GM12878 (cell line): ENCODE data around the gene S1PR2. TPM values are rescaled to one million over a fixed set of nuclear protein-coding genes. Genes with fewer than 3 reads are reported as not detected.

Experiments used
- BHLHE40 ChIP-seq, 2 experiments: fragments of 450-650 bp in 1 of 2; IDR thresholded peaks; 2 replicates each; pipeline ENCODE4 v1.6.1; 2011 to 2017; ENCODE audit warnings: low read depth in 2 of 2, borderline replicate concordance in 1 of 2, improper control_type of control experiment in 1 of 2, low read length in 1 of 2, mild to moderate bottlenecking in 1 of 2
- CBX5 ChIP-seq: sonication (generic); IDR thresholded peaks from 2 replicates; pipeline ENCODE4 v1.6.1; 2016; ENCODE audit warnings: low read depth, moderate library complexity, mild to moderate bottlenecking, inconsistent platforms
- CTCF ChIP-seq, 3 experiments: IDR thresholded peaks in 2 of 3; conservative IDR thresholded peaks in 1 of 3; 2 replicates each; pipeline ENCODE4 v1.5.1; 2011; ENCODE audit warnings: low read depth in 3 of 3, low read length in 3 of 3, mild to moderate bottlenecking in 3 of 3, control low read depth in 2 of 3, moderate library complexity in 2 of 3, inconsistent platforms in 1 of 3, mixed read lengths in 1 of 3; ENCODE audit not compliant: control insufficient read depth in 2 of 3, insufficient read depth in 1 of 3; ENCODE audit errors: extremely low read depth in 1 of 3
- ESRRA ChIP-seq: IDR thresholded peaks from 2 replicates; pipeline ENCODE4 v1.6.1; 2012; ENCODE audit warnings: mild to moderate bottlenecking, low read length, improper control_type of control experiment
- GATAD2B ChIP-seq: fragments of 450-650 bp; conservative IDR thresholded peaks from 2 replicates; pipeline ENCODE4 v1.6.1; 2017; ENCODE audit warnings: low read depth, mild to moderate bottlenecking, moderate library complexity
- HCFC1 ChIP-seq: fragments of 150-350 bp; IDR thresholded peaks from 2 replicates; pipeline ENCODE4 v1.6.1; 2014; ENCODE audit warnings: low read length
- IRF5 ChIP-seq: fragments of 450-650 bp; IDR thresholded peaks from 2 replicates; pipeline ENCODE4 v1.6.1; 2017; ENCODE audit warnings: borderline replicate concordance
- LARP7 ChIP-seq: fragments of 450-650 bp; IDR thresholded peaks from 2 replicates; pipeline ENCODE4 v1.6.1; 2017; ENCODE audit warnings: mild to moderate bottlenecking
- NR2C1 ChIP-seq: fragments of 450-650 bp; IDR thresholded peaks from 2 replicates; pipeline ENCODE4 v1.6.1; 2017; ENCODE audit warnings: antibody characterized with exemption, mild to moderate bottlenecking, moderate library complexity
- PRDM15 ChIP-seq: fragments of 450-650 bp; formaldehyde crosslinking; IDR thresholded peaks from 2 replicates; pipeline ENCODE4 v1.4.0; 2020; ENCODE audit warnings: mild to moderate bottlenecking, moderate library complexity
- SRF ChIP-seq, 2 experiments: IDR thresholded peaks; 2 replicates each; pipeline ENCODE4 v1.6.1; 2011; ENCODE audit warnings: low read depth in 2 of 2, low read length in 2 of 2, mild to moderate bottlenecking in 1 of 2, moderate library complexity in 1 of 2
- polyA plus RNA-seq, 11 experiments: library from polyadenylated mRNA; depleted of rRNA in 4 of 11; unstranded in 6 of 11; stranded (reverse) in 5 of 11; fragments of >200 nt; fragmentation: Nextera tagmentation in 4 of 11; fragmentation: Illumina TruSeq in 1 of 11; extraction: Ambion mirVana in 4 of 11; extraction: Trizol in 1 of 11; gene quantifications; 1 replicate in 1 of 11; 2 replicates in 10 of 11; pipeline versions ENCODE4 v1.2.1 to v1.2.3, GENCODE V29; 2011 to 2016; ENCODE audit warnings: inconsistent platforms in 2 of 11, missing spikeins in 2 of 11, low read depth in 1 of 11
- total RNA-seq, 4 experiments: library from RNA; depleted of rRNA in 3 of 4; stranded (reverse); fragments of >200 nt in 3 of 4; fragmentation: Illumina TruSeq in 1 of 4; extraction: Trizol in 1 of 4; gene quantifications; 2 replicates each; pipeline versions ENCODE4 v1.2.1 to v1.2.3, GENCODE V29; 2013 to 2021
- TF ChIP-seq, protein P1 (sequence below): IDR thresholded peaks from 2 replicates; pipeline ENCODE4 v1.6.1; 2012; ENCODE audit warnings: improper control_type of control experiment, low read depth, low read length; ENCODE audit not compliant: insufficient replicate concordance
- TF ChIP-seq, protein P2 (sequence below): fragments of 450-650 bp; formaldehyde crosslinking; IDR thresholded peaks from 2 replicates; pipeline ENCODE4 v1.4.0; 2022; ENCODE audit warnings: mild to moderate bottlenecking, moderate library complexity

Gene S1PR2
- total and polyA plus RNA-seq, 10 of the 15 experiments (the other 5 are each of a cell fraction or from before 2014, with no cell fraction given): 4.9 to 26.8 (median 11.6) TPM

- TF ChIP-seq CTCF (IDR thresholded peaks at IDR 0.05 in 2 of 3, conservative IDR thresholded peaks at IDR 0.05 in 1 of 3; ENCODE audit: control insufficient read depth in 2 of 3, extremely low read depth in 1 of 3, insufficient read depth in 1 of 3, low read depth in 3 of 3, low read length in 3 of 3) (no peak), SRF (IDR thresholded peaks at IDR 0.05; ENCODE audit: low read depth in 2 of 2, low read length in 2 of 2) (0 out of 4 replicates have a peak, but pooled peaks of 1 of the 2 experiments have one; percentile 0), GATAD2B (peak; percentile 89), CBX5 (no peak), BHLHE40 (IDR thresholded peaks at IDR 0.05; ENCODE audit: borderline replicate concordance in 1 of 2, low read depth in 2 of 2, low read length in 1 of 2) (peak; percentile 80 to 92; a peak in 3 of 4 replicates), ESRRA (no peak), LARP7 (no peak), HCFC1 (no peak), PRDM15 (CRISPR knock-in tag) (no peak), NR2C1 (no peak), IRF5 (0 out of 2 replicates have a peak, but pooled peaks have one; percentile 22)
- TF ChIP-seq, protein P1, sequence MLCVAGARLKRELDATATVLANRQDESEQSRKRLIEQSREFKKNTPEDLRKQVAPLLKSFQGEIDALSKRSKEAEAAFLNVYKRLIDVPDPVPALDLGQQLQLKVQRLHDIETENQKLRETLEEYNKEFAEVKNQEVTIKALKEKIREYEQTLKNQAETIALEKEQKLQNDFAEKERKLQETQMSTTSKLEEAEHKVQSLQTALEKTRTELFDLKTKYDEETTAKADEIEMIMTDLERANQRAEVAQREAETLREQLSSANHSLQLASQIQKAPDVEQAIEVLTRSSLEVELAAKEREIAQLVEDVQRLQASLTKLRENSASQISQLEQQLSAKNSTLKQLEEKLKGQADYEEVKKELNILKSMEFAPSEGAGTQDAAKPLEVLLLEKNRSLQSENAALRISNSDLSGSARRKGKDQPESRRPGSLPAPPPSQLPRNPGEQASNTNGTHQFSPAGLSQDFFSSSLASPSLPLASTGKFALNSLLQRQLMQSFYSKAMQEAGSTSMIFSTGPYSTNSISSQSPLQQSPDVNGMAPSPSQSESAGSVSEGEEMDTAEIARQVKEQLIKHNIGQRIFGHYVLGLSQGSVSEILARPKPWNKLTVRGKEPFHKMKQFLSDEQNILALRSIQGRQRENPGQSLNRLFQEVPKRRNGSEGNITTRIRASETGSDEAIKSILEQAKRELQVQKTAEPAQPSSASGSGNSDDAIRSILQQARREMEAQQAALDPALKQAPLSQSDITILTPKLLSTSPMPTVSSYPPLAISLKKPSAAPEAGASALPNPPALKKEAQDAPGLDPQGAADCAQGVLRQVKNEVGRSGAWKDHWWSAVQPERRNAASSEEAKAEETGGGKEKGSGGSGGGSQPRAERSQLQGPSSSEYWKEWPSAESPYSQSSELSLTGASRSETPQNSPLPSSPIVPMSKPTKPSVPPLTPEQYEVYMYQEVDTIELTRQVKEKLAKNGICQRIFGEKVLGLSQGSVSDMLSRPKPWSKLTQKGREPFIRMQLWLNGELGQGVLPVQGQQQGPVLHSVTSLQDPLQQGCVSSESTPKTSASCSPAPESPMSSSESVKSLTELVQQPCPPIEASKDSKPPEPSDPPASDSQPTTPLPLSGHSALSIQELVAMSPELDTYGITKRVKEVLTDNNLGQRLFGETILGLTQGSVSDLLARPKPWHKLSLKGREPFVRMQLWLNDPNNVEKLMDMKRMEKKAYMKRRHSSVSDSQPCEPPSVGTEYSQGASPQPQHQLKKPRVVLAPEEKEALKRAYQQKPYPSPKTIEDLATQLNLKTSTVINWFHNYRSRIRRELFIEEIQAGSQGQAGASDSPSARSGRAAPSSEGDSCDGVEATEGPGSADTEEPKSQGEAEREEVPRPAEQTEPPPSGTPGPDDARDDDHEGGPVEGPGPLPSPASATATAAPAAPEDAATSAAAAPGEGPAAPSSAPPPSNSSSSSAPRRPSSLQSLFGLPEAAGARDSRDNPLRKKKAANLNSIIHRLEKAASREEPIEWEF: no peak
- TF ChIP-seq, protein P2, sequence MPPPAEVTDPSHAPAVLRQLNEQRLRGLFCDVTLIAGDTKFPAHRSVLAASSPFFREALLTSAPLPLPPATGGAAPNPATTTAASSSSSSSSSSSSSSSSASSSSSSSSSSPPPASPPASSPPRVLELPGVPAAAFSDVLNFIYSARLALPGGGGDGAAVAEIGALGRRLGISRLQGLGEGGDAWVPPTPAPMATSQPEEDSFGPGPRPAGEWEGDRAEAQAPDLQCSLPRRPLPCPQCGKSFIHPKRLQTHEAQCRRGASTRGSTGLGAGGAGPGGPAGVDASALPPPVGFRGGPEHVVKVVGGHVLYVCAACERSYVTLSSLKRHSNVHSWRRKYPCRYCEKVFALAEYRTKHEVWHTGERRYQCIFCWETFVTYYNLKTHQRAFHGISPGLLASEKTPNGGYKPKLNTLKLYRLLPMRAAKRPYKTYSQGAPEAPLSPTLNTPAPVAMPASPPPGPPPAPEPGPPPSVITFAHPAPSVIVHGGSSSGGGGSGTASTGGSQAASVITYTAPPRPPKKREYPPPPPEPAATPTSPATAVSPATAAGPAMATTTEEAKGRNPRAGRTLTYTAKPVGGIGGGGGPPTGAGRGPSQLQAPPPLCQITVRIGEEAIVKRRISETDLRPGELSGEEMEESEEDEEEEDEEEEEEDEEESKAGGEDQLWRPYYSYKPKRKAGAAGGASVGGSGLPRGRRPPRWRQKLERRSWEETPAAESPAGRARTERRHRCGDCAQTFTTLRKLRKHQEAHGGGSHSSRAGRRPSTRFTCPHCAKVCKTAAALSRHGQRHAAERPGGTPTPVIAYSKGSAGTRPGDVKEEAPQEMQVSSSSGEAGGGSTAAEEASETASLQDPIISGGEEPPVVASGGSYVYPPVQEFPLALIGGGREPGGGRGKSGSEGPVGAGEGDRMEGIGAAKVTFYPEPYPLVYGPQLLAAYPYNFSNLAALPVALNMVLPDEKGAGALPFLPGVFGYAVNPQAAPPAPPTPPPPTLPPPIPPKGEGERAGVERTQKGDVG (CRISPR knock-in tag): no peak; the same call in 1 of the 2 replicates
Measured at GRCh38 chr19:10270180-10270615, 39.1 kb upstream of the S1PR2 start (continued).
